Fibroblast of skin of abdomen (primary cell): ENCODE results near the gene SETD6.
"Not testable (repeated sequence)": the region's sequence is repeated elsewhere in the genome, so short reads cannot be mapped to it uniquely, and the experiment has no call there.

ENCODE experiments used
- DNase-seq: peaks from one replicate; pipeline ENCODE4 v3.0.0-alpha.2; 2013

The SETD6 gene

GRCh38 chr16:58541711-58542110 lies 26.4 kb downstream of the SETD6 start:
- DNase-seq: no peak

DNA sequence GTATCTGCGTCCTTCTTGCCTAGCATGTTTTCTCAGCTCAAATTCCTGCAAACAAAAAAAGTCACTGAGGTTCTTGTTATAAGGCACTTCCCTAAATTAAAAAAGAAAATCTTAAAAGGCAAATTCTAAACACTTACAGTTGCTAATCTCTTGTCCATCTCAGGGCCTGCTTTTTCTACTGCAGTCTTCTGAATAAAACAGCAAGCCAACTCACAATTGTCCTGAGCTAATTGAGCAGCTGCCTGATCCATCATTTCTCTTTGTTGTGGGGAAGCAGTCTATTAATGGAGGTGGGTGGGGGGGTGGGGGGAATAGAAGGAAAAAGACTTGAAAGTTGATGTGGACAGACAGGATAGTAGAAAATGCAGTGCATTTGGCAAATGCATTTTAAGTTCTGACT lies 27.0 kb downstream of the SETD6 start:
- DNase-seq: no peak

GRCh38 chr16:58543685-58544084 lies 28.4 kb downstream of the SETD6 start:
- DNase-seq: no peak

DNA sequence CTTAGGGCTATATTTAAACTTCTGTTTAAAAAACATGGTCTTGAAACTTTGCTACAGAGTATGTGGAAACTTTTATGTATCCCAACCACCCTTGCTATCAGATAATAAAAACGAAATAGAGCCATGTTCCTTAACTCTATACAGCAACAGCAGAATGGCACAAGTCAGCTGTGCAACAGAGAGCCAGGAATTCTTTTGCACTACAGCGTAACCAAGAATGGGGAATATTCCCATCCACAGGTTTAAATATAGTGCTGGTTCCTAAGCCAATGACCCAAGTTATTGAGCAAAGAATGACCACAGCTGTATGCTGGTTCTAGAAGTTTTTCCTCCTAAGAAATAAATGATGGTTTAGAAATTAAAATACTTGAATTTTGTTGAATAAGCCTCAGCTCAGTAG lies 33.1 kb downstream of the SETD6 start:
- DNase-seq: no peak

DNA sequence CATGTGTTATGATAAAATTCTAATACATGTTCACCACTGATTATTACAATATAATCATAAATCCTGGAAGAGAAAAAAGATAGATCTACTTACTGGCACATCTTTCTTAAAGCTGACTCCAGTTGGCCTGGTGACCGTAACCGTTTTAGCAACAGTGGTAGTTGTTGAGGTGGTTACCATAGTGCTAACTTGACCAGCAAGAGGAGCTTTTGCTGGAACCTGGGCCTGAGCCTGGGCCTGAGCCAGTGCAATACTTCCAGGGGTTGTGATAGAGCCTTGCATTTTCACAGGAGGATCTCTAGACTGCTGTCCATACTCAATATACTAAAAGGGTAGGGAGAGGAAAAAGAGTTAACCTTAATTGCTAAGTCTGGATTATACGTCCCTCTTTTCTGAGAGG lies 36.2 kb downstream of the SETD6 start:
- no peak for DNase-seq

GRCh38 chr16:58556678-58557077 lies 41.4 kb downstream of the SETD6 start:
- no peak for DNase-seq

- DNase-seq: peak; percentile 66
Measured at GRCh38 chr16:58563235-58563634, 47.9 kb downstream of the SETD6 start.

- DNase-seq: no peak
Measured at GRCh38 chr16:58563775-58564174, 48.5 kb downstream of the SETD6 start.

- DNase-seq: not testable (repeated sequence)
Measured at GRCh38 chr16:58565697-58566096, 50.4 kb downstream of the SETD6 start.
